ENCODE data around the gene ELMOD3. TPM values are rescaled to one million over a fixed set of nuclear protein-coding genes. Genes with fewer than 3 reads are reported as not detected.
"Not testable (repeated sequence)": the region's sequence is repeated elsewhere in the genome, so short reads cannot be mapped to it uniquely, and the experiment has no call there.

The ELMOD3 gene
- total RNA-seq, 1 donor from 2014 or later = 9.0 TPM

GRCh38 chr2:85395912-85396475 is 41.4 kb downstream of the ELMOD3 start:
- intact Hi-C loops (cut with DNase I) = no loop called here
- DNase-seq (no peak), ATAC-seq (ENCODE audit: poor library complexity) (no peak)

GRCh38 chr2:85396531-85397470 is 42.2 kb downstream of the ELMOD3 start:
- no peak for DNase-seq
- intact Hi-C loops (cut with DNase I) = no loop called here
- ATAC-seq (ENCODE audit: poor library complexity) = no peak

- ATAC-seq (ENCODE audit: poor library complexity) (no peak), DNase-seq (no peak)
- intact Hi-C loops (cut with DNase I) = no loop called here
Measured at GRCh38 chr2:85397925-85398331, 43.4 kb downstream of the ELMOD3 start.

GRCh38 chr2:85398426-85399182 is 44.0 kb downstream of the ELMOD3 start:
- DNase-seq (no peak), ATAC-seq (ENCODE audit: poor library complexity) (no peak)
- intact Hi-C loops (cut with DNase I) = no loop called here

GRCh38 chr2:85399183-85399455 is 44.5 kb downstream of the ELMOD3 start:
- intact Hi-C loops (cut with DNase I) = no loop called here
- DNase-seq (no peak), ATAC-seq (ENCODE audit: poor library complexity) (no peak)

GRCh38 chr2:85400023-85400422 is 45.5 kb downstream of the ELMOD3 start:
- ATAC-seq (ENCODE audit: poor library complexity) = no peak
- DNase-seq = no peak
- intact Hi-C loops (cut with DNase I) = no loop called here

GRCh38 chr2:85400541-85401463 is 46.2 kb downstream of the ELMOD3 start:
- intact Hi-C loops (cut with DNase I) = no loop called here
- ATAC-seq (ENCODE audit: poor library complexity) (no peak), DNase-seq (no peak)

- no peak for ATAC-seq (ENCODE audit: poor library complexity)
- intact Hi-C loops (cut with DNase I) = no loop called here
- DNase-seq = no peak
Measured at GRCh38 chr2:85401464-85401805, 46.9 kb downstream of the ELMOD3 start.

GRCh38 chr2:85401844-85402243 is 47.3 kb downstream of the ELMOD3 start:
- ATAC-seq (ENCODE audit: poor library complexity) (no peak), DNase-seq (no peak)
- intact Hi-C loops (cut with DNase I) = no loop called here

- intact Hi-C loops (cut with DNase I) = no loop called here
- ATAC-seq (ENCODE audit: poor library complexity) (peak; percentile 61), DNase-seq (peak; percentile 66)
Measured at GRCh38 chr2:85405201-85406059, 50.9 kb downstream of the ELMOD3 start.

GRCh38 chr2:85409845-85410583 is 55.4 kb downstream of the ELMOD3 start, which contains the start of gene CAPG:
Gene CAPG, minus strand, starts transcription at chr2:85410366. Its CDS starts 8,221 bp downstream, at chr2:85402145.
- DNase-seq (peak; percentile 72), ATAC-seq (ENCODE audit: poor library complexity) (peak; percentile 47)
- intact Hi-C loops (cut with DNase I) = no loop called here

- ATAC-seq (ENCODE audit: poor library complexity) = no peak
- intact Hi-C loops (cut with DNase I) = no loop called here
- no peak for DNase-seq
Measured at GRCh38 chr2:85410584-85411404, 56.2 kb downstream of the ELMOD3 start.

- ATAC-seq (ENCODE audit: poor library complexity) (no peak), DNase-seq (no peak)
- intact Hi-C loops (cut with DNase I) = no loop called here
Measured at GRCh38 chr2:85411405-85411748, 56.8 kb downstream of the ELMOD3 start.

- no peak for DNase-seq
- intact Hi-C loops (cut with DNase I) = no loop called here
- peak; percentile 6 for ATAC-seq (ENCODE audit: poor library complexity)
Measured at GRCh38 chr2:85413592-85414420, 59.2 kb downstream of the ELMOD3 start.

- ATAC-seq (ENCODE audit: poor library complexity); DNase-seq; intact Hi-C loops (cut with DNase I): not testable (repeated sequence)
Measured at GRCh38 chr2:85414421-85414759, 59.8 kb downstream of the ELMOD3 start.
